SH-SY5Y (cell line): ENCODE data around the gene GASK1A.

Experiments
- GATA2 ChIP-seq: IDR thresholded peaks from 2 replicates; pipeline ENCODE4 v1.6.1; 2011; ENCODE audit warnings: mild to moderate bottlenecking, low read depth, low read length
- GATA3 ChIP-seq: IDR thresholded peaks from 2 replicates; pipeline ENCODE4 v1.6.1; 2011; ENCODE audit warnings: low read depth, mild to moderate bottlenecking, low read length, moderate library complexity

DNA sequence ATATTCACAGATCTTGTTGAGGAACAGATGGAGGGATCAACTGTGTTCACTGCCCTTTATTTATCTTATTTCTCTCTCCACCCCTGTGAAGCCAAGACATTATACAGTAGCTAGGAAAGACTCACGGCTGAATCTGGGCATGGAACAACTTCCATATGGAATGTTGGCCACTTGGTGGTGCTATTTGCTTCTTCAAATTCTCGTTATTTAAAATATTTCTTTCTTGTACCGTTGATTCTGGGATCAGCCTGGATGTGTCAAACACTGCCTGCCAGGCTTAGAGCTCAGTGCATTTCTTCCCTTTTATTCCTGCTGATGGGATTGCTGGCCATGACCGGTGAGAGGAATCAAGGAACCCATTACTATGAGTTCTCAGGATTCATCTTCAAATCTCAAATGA, 17.5 kb upstream of the GASK1A start:
- TF ChIP-seq GATA3 (no peak), GATA2 (no peak)
